OCI-LY1 (cell line): ENCODE results near the gene FUBP3.

ENCODE experiments used
- EZH2 ChIP-seq: fragments of 200-600 bp; sonication (generic), shearing (Covaris generic); IDR thresholded peaks from 2 replicates; pipeline ENCODE4 v1.8.0; 2017; ENCODE audit warnings: borderline replicate concordance, mixed run types, mild to moderate bottlenecking, antibody characterized with exemption, low read length, moderate library complexity, mixed read lengths
- TF ChIP-seq, protein P1 (sequence below): fragments of 200-600 bp; sonication (generic), shearing (Covaris generic); IDR thresholded peaks from 2 replicates; pipeline ENCODE4 v1.5.1; 2017; ENCODE audit warnings: mild to moderate bottlenecking, antibody characterized with exemption, low read length, moderate library complexity, mixed read lengths

GRCh38 chr9:130626249-130626996, 47.0 kb downstream of the FUBP3 start:
- TF ChIP-seq, protein P1, sequence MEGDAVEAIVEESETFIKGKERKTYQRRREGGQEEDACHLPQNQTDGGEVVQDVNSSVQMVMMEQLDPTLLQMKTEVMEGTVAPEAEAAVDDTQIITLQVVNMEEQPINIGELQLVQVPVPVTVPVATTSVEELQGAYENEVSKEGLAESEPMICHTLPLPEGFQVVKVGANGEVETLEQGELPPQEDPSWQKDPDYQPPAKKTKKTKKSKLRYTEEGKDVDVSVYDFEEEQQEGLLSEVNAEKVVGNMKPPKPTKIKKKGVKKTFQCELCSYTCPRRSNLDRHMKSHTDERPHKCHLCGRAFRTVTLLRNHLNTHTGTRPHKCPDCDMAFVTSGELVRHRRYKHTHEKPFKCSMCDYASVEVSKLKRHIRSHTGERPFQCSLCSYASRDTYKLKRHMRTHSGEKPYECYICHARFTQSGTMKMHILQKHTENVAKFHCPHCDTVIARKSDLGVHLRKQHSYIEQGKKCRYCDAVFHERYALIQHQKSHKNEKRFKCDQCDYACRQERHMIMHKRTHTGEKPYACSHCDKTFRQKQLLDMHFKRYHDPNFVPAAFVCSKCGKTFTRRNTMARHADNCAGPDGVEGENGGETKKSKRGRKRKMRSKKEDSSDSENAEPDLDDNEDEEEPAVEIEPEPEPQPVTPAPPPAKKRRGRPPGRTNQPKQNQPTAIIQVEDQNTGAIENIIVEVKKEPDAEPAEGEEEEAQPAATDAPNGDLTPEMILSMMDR = no peak
- TF ChIP-seq EZH2 = no peak
